ENCODE measurements around the gene MTUS2. TPM values are rescaled to one million over a fixed set of nuclear protein-coding genes. Genes with fewer than 3 reads are reported as not detected.

The MTUS2 gene
- total and polyA plus RNA-seq, 2 donors (not counting 3 experiments of a cell fraction or from before 2014, with no cell fraction given): not detected

DNA sequence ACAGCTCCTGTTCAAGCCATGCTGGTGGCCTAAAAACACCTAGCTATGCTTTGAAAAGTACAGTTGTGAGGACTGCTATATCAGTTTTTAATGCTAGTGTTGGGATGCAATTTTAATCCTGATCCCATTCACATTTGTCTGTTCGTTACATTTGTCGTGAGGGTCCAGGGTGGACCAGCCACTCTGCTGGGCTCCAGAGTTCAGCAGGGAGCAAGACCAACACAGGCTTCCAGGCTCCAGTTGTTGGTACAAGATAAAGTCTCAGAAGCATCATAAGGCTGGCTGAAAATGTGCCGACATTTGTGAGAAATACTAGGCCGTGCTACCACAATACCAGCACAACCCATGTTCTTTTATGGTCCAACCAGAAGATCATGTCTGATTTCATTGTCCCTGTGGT lies 564.7 kb downstream of the MTUS2 start:
- H3K27ac ChIP-seq (ENCODE audit: insufficient read depth, low read depth, low read length): no peak overlapping the region
- POLR2A ChIA-PET: no interaction called here
- no peaks in the 10 kb centered on the region for H3K27me3 ChIP-seq (ENCODE audit: control insufficient read depth in 2 of 2, insufficient read depth in 2 of 2, low read length in 2 of 2)
- no peak for DNase-seq (ENCODE audit: low read depth, low spot score)
- no peaks in the 10 kb centered on the region for H3K9me3 ChIP-seq (replicated peaks; ENCODE audit: control insufficient read depth, insufficient read depth, low read length)
- no peak overlapping the region for H3K4me3 ChIP-seq (replicated peaks in 1 of 3; ENCODE audit: insufficient read depth in 1 of 3, low read depth in 1 of 3, low read length in 3 of 3)
- H3K4me1 ChIP-seq (ENCODE audit: control insufficient read depth, extremely low read depth, insufficient read depth, low read length): no peaks in the 10 kb centered on the region
- H3K4me2 ChIP-seq (ENCODE audit: insufficient read depth, low read length): no peak overlapping the region
- intact Hi-C loops (cut with micrococcal nuclease): no loop called here
- H3K79me2 ChIP-seq (ENCODE audit: control insufficient read depth, insufficient read depth, low read length): no peaks in the 10 kb centered on the region
- no TSS peak for BruUV-seq (replicated peaks)
- no peaks in the 10 kb centered on the region for H3K36me3 ChIP-seq (ENCODE audit: control insufficient read depth in 2 of 2, extremely low read depth in 1 of 2, insufficient read depth in 2 of 2, low read length in 2 of 2)
- H2AFZ ChIP-seq (ENCODE audit: low read depth, low read length): no peak overlapping the region
- CTCF ChIA-PET: no interaction called here
- H3K9me1 ChIP-seq (replicated peaks; ENCODE audit: control insufficient read depth, extremely low read depth, insufficient read depth, low read length): no peaks in the 10 kb centered on the region
- dilution Hi-C loops (cut with MboI; ENCODE audit: extremely low pct_ligation_motif_present, low sequenced_read_pairs): no loop called here
- no peak for FAIRE-seq
- H3K9ac ChIP-seq (replicated peaks; ENCODE audit: extremely low read depth, insufficient read depth, low read length): no peak overlapping the region
- no peak for TF ChIP-seq EZH2 (IDR thresholded peaks at IDR 0.05; ENCODE audit: borderline replicate concordance, low read depth, low read length, severe bottlenecking)
- TF ChIP-seq GATA2 (IDR thresholded peaks at IDR 0.05; ENCODE audit: insufficient read depth, insufficient read length, low read depth, low read length): no peak
- TF ChIP-seq FOS (IDR thresholded peaks at IDR 0.05; ENCODE audit: borderline replicate concordance, insufficient read depth, low read length): no peak
- TF ChIP-seq, protein P1, sequence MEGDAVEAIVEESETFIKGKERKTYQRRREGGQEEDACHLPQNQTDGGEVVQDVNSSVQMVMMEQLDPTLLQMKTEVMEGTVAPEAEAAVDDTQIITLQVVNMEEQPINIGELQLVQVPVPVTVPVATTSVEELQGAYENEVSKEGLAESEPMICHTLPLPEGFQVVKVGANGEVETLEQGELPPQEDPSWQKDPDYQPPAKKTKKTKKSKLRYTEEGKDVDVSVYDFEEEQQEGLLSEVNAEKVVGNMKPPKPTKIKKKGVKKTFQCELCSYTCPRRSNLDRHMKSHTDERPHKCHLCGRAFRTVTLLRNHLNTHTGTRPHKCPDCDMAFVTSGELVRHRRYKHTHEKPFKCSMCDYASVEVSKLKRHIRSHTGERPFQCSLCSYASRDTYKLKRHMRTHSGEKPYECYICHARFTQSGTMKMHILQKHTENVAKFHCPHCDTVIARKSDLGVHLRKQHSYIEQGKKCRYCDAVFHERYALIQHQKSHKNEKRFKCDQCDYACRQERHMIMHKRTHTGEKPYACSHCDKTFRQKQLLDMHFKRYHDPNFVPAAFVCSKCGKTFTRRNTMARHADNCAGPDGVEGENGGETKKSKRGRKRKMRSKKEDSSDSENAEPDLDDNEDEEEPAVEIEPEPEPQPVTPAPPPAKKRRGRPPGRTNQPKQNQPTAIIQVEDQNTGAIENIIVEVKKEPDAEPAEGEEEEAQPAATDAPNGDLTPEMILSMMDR (IDR thresholded peaks at IDR 0.05; ENCODE audit: extremely low read depth in 1 of 2, insufficient read depth in 1 of 2, low read depth in 1 of 2, low read length in 2 of 2): no peak
- no peaks in the 10 kb centered on the region for H4K20me1 ChIP-seq (replicated peaks; ENCODE audit: control insufficient read depth, extremely low read depth, insufficient read depth, low read length)

DNA sequence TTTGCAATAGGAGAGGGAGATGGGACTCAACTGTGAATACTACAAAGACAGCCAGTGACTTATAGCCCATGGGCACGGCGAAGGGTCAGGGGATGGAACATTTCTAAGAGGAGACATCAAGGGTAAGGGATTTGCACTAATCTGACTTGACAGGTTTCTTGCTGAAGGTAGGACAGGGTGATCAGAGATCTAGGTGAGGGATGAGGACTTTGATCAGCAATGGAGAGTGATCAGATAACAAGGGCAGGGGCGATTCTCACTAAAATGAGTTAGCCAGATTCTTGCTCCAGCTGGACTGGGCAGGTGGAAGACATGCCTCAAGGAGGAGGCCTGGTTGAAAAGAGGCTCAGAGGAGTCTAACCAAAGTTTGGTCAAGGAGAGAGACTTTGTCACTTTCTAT lies 566.1 kb downstream of the MTUS2 start:
- H3K9ac ChIP-seq (replicated peaks; ENCODE audit: extremely low read depth, insufficient read depth, low read length): no peak overlapping the region
- CTCF ChIA-PET: no interaction called here
- no peaks in the 10 kb centered on the region for H3K79me2 ChIP-seq (ENCODE audit: control insufficient read depth, insufficient read depth, low read length)
- H3K9me1 ChIP-seq (replicated peaks; ENCODE audit: control insufficient read depth, extremely low read depth, insufficient read depth, low read length): no peaks in the 10 kb centered on the region
- H3K27ac ChIP-seq (ENCODE audit: insufficient read depth, low read depth, low read length): no peak overlapping the region
- no peak overlapping the region for H2AFZ ChIP-seq (ENCODE audit: low read depth, low read length)
- H3K9me3 ChIP-seq (replicated peaks; ENCODE audit: control insufficient read depth, insufficient read depth, low read length): no peaks in the 10 kb centered on the region
- dilution Hi-C loops (cut with MboI; ENCODE audit: extremely low pct_ligation_motif_present, low sequenced_read_pairs): no loop called here
- POLR2A ChIA-PET: no interaction called here
- TF ChIP-seq, protein P2, sequence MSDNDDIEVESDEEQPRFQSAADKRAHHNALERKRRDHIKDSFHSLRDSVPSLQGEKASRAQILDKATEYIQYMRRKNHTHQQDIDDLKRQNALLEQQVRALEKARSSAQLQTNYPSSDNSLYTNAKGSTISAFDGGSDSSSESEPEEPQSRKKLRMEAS (IDR thresholded peaks at IDR 0.05; ENCODE audit: insufficient read depth, insufficient read length): no peak
- TF ChIP-seq FOS (IDR thresholded peaks at IDR 0.05; ENCODE audit: borderline replicate concordance, insufficient read depth, low read length) (no peak), EZH2 (IDR thresholded peaks at IDR 0.05; ENCODE audit: borderline replicate concordance, low read depth, low read length, severe bottlenecking) (no peak), POLR2AphosphoS5 (IDR thresholded peaks at IDR 0.05; ENCODE audit: insufficient read depth, low read depth, low read length) (no peak), GATA2 (IDR thresholded peaks at IDR 0.05; ENCODE audit: insufficient read depth, insufficient read length, low read depth, low read length) (no peak), JUN (IDR thresholded peaks at IDR 0.05; ENCODE audit: borderline replicate concordance, insufficient read depth, insufficient read length, low read depth) (no peak), POLR2A (IDR thresholded peaks at IDR 0.05; ENCODE audit: low read depth, low read length) (no peak), MYC (IDR thresholded peaks at IDR 0.05; ENCODE audit: low read depth, low read length) (no peak)
- TF ChIP-seq, protein P1 (IDR thresholded peaks at IDR 0.05; ENCODE audit: extremely low read depth in 1 of 2, insufficient read depth in 1 of 2, low read depth in 1 of 2, low read length in 2 of 2): no peak
- FAIRE-seq: no peak
- no peak overlapping the region for H3K4me2 ChIP-seq (ENCODE audit: insufficient read depth, low read length)
- intact Hi-C loops (cut with micrococcal nuclease): no loop called here
- no peaks in the 10 kb centered on the region for H3K27me3 ChIP-seq (ENCODE audit: control insufficient read depth in 2 of 2, insufficient read depth in 2 of 2, low read length in 2 of 2)
- no peak for DNase-seq (ENCODE audit: low read depth, low spot score)
- no peak overlapping the region for H3K4me3 ChIP-seq (replicated peaks in 1 of 3; ENCODE audit: insufficient read depth in 1 of 3, low read depth in 1 of 3, low read length in 3 of 3)
- no TSS peak for BruUV-seq (replicated peaks)
- H4K20me1 ChIP-seq (replicated peaks; ENCODE audit: control insufficient read depth, extremely low read depth, insufficient read depth, low read length): no peaks in the 10 kb centered on the region
- no peaks in the 10 kb centered on the region for H3K36me3 ChIP-seq (ENCODE audit: control insufficient read depth in 2 of 2, extremely low read depth in 1 of 2, insufficient read depth in 2 of 2, low read length in 2 of 2)
- H3K4me1 ChIP-seq (ENCODE audit: control insufficient read depth, extremely low read depth, insufficient read depth, low read length): no peaks in the 10 kb centered on the region
